Colonic mucosa (tissue), 4 donors: ENCODE data around the gene DMAC2. TPM values are rescaled to one million over a fixed set of nuclear protein-coding genes. Genes with fewer than 3 reads are reported as not detected.

Experiments used
- DNase-seq: peaks from one replicate; pipeline ENCODE4 v3.0.0-alpha.2; 2020
- H3K27ac ChIP-seq: fragments of 200-600 bp; one replicate; pipeline ENCODE4 v1.8.0; 2021
- H3K27me3 ChIP-seq: fragments of 200-600 bp; one replicate; pipeline ENCODE4 v1.8.0; 2021
- H3K36me3 ChIP-seq: fragments of 200-600 bp; one replicate; pipeline ENCODE4 v1.8.0; 2021
- H3K4me1 ChIP-seq: fragments of 200-600 bp; one replicate; pipeline ENCODE4 v1.8.0; 2021; ENCODE audit warnings: mild to moderate bottlenecking
- H3K4me3 ChIP-seq: fragments of 200-600 bp; one replicate; pipeline ENCODE4 v1.8.0; 2021
- H3K9ac ChIP-seq, 2 donors: one replicate each; pipeline ENCODE4 v1.7.0; 2013; ENCODE audit warnings: control low read depth in 2 of 2, low read depth in 2 of 2, low read length in 2 of 2
- H3K9me3 ChIP-seq: fragments of 200-600 bp; one replicate; pipeline ENCODE4 v1.8.0; 2021
- CTCF ChIP-seq: fragments of 200-600 bp; IDR thresholded peaks from one replicate; pipeline ENCODE4 v1.8.0; 2022; ENCODE audit warnings: antibody characterized with exemption, mild to moderate bottlenecking
- intact Hi-C: fragments of 100-400 bp; cut with DNase I; formaldehyde crosslinking; loops from one replicate; pipeline ENCODE4 v1.14.1; 2022
- total RNA-seq, 2 donors: library from RNA; stranded (reverse); fragmentation: NEBNext Ultra II Directional in 1 of 2; extraction: Animal tissue kit (Norgen Biotek cat#: 25700) in 1 of 2; gene quantifications; one replicate each; pipeline ENCODE4 v1.2.1, GENCODE V29; 2021
- donor health status: healthy.
- donor health status: DM: no; HTN: no; CAD: no.
- donor health status: DM: no; HTN: no; CAD: no.

Gene DMAC2
- total RNA-seq, 2 donors from 2014 or later, result 48.0 to 61.8 TPM

GRCh38 chr19:41457241-41457640 is 17.5 kb upstream of the DMAC2 start:
- H3K4me1 ChIP-seq, result no peaks in the 10 kb centered on the region
- no peak for TF ChIP-seq CTCF
- H3K27ac ChIP-seq, result no peak overlapping the region
- H3K36me3 ChIP-seq, result no peaks in the 10 kb centered on the region
- H3K4me3 ChIP-seq, result no peak overlapping the region
- intact Hi-C loops, result no loop called here
- no peaks in the 10 kb centered on the region for H3K9me3 ChIP-seq
- no peak overlapping the region for H3K9ac ChIP-seq
- H3K27me3 ChIP-seq, result no peaks in the 10 kb centered on the region
- DNase-seq, result no peak

- TF ChIP-seq CTCF, result no peak
- Histone ChIP-seq H3K36me3 (no peaks in the 10 kb centered on the region), H3K9me3 (no peaks in the 10 kb centered on the region), H3K27ac (no peak overlapping the region), H3K9ac (no peak overlapping the region), H3K27me3 (no peaks in the 10 kb centered on the region), H3K4me3 (no peak overlapping the region), H3K4me1 (no peaks in the 10 kb centered on the region)
- intact Hi-C loops, result no loop called here
- DNase-seq, result no peak
These were observed 16.7 kb upstream of the DMAC2 start for GRCh38 chr19:41456342-41456918.

GRCh38 chr19:41455936-41456335 is 16.2 kb upstream of the DMAC2 start:
- Histone ChIP-seq H3K27ac (no peak overlapping the region), H3K9ac (no peak overlapping the region)
- intact Hi-C loops, result no loop called here

GRCh38 chr19:41452584-41453275 is 13.0 kb upstream of the DMAC2 start:
- intact Hi-C loops, result no loop called here
- Histone ChIP-seq H3K27me3 (no peaks in the 10 kb centered on the region), H3K27ac (no peak overlapping the region), H3K36me3 (no peaks in the 10 kb centered on the region), H3K4me1 (no peaks in the 10 kb centered on the region), H3K4me3 (no peak overlapping the region), H3K9me3 (no peaks in the 10 kb centered on the region), H3K9ac (no peak overlapping the region)
- DNase-seq, result no peak
- TF ChIP-seq CTCF, result no peak

More at GRCh38 chr19:41455936-41456335, 16.2 kb upstream of the DMAC2 start:
- DNase-seq, result no peak
- no peaks in the 10 kb centered on the region for H3K36me3 ChIP-seq
- H3K9me3 ChIP-seq, result no peaks in the 10 kb centered on the region
- H3K4me3 ChIP-seq, result no peak overlapping the region
- no peak for TF ChIP-seq CTCF
- H3K4me1 ChIP-seq, result no peaks in the 10 kb centered on the region
- no peaks in the 10 kb centered on the region for H3K27me3 ChIP-seq

- Histone ChIP-seq H3K9me3 (no peaks in the 10 kb centered on the region), H3K4me1 (no peaks in the 10 kb centered on the region), H3K4me3 (no peak overlapping the region), H3K27ac (no peak overlapping the region), H3K36me3 (no peaks in the 10 kb centered on the region), H3K27me3 (no peaks in the 10 kb centered on the region), H3K9ac (no peak overlapping the region)
- intact Hi-C loops, result loop anchor here (2.0 to 10.0 kb wide), 2 partner anchors 105 to 117 kb away; no protein-coding TSS in a partner anchor
- DNase-seq, result no peak
- TF ChIP-seq CTCF, result no peak
These were observed 10.1 kb upstream of the DMAC2 start for GRCh38 chr19:41449865-41450178.
